CD4-positive, alpha-beta memory T cell (primary cell): ENCODE data around the gene CD248. TPM values are rescaled to one million over a fixed set of nuclear protein-coding genes. Genes with fewer than 3 reads are reported as not detected.
A peak's percentile ranks its signal among the peaks of the same experiment; 100 is the strongest.

ENCODE experiments used
- CTCF ChIA-PET: fragments of 350-600 bp; sonication (Branson Sonifier 250); formaldehyde crosslinking; loops from one replicate; lab custom pipeline; 2021; ENCODE audit warnings: inconsistent platforms; ENCODE audit not compliant: partially characterized antibody; lab: Charles Lee
- POLR2A ChIA-PET: fragments of 350-600 bp; sonication (Branson Sonifier 250); formaldehyde crosslinking; loops from one replicate; lab custom pipeline; 2021; ENCODE audit not compliant: partially characterized antibody; lab: Charles Lee
- DNase-seq, 5 donors: peaks; one replicate each; pipeline versions ENCODE4 v3.0.0 to v3.0.0-alpha.2; 2020 to 2022; ENCODE audit warnings: mixed read lengths in 1 of 5
- H3K27ac ChIP-seq: one replicate; pipeline ENCODE4 v1.7.0; 2013; ENCODE audit warnings: low read depth, low read length
- H3K27me3 ChIP-seq: 2 replicates; pipeline ENCODE4 v1.7.0; 2013; ENCODE audit warnings: mild to moderate bottlenecking, low read length, moderate library complexity; ENCODE audit not compliant: insufficient read depth
- H3K36me3 ChIP-seq: 2 replicates; pipeline ENCODE4 v1.7.0; 2013; ENCODE audit warnings: mild to moderate bottlenecking, low read length, moderate library complexity; ENCODE audit not compliant: insufficient read depth
- H3K4me1 ChIP-seq: 2 replicates; pipeline ENCODE4 v1.7.0; 2013; ENCODE audit warnings: mild to moderate bottlenecking, low read length, moderate library complexity; ENCODE audit not compliant: insufficient read depth
- H3K4me3 ChIP-seq, 2 donors: one replicate each; pipeline ENCODE4 v1.7.0; 2013; ENCODE audit warnings: low read length in 2 of 2, mild to moderate bottlenecking in 1 of 2
- H3K9me3 ChIP-seq, 2 donors: one replicate each; pipeline ENCODE4 v1.7.0; 2013; ENCODE audit warnings: low read length in 2 of 2, control low read depth in 1 of 2; ENCODE audit not compliant: control insufficient read depth in 1 of 2
- H3K27ac Mint-ChIP-seq, 7 donors: one replicate each; pipeline ENCODE4 v1.8.0; 2020 to 2021; ENCODE audit warnings: mixed read lengths in 7 of 7, mild to moderate bottlenecking in 6 of 7, inconsistent platforms in 3 of 7, moderate library complexity in 3 of 7
- H3K27me3 Mint-ChIP-seq, 2 donors: one replicate each; pipeline ENCODE4 v1.8.0; 2020 to 2021; ENCODE audit warnings: mixed read lengths in 2 of 2
- H3K36me3 Mint-ChIP-seq, 2 donors: one replicate each; pipeline ENCODE4 v1.8.0; 2020 to 2021; ENCODE audit warnings: mixed read lengths in 2 of 2, inconsistent platforms in 1 of 2, mild to moderate bottlenecking in 1 of 2
- H3K4me1 Mint-ChIP-seq, 4 donors: one replicate each; pipeline ENCODE4 v1.8.0; 2020 to 2021; ENCODE audit warnings: mixed read lengths in 4 of 4, mild to moderate bottlenecking in 1 of 4
- H3K4me3 Mint-ChIP-seq, 8 donors: one replicate each; pipeline ENCODE4 v1.8.0; 2020 to 2021; ENCODE audit warnings: mixed read lengths in 8 of 8, mild to moderate bottlenecking in 7 of 8, moderate library complexity in 6 of 8, inconsistent platforms in 3 of 8
- H3K9me3 Mint-ChIP-seq, 8 donors: one replicate each; pipeline ENCODE4 v1.8.0; 2020 to 2021; ENCODE audit warnings: mixed read lengths in 8 of 8, mild to moderate bottlenecking in 5 of 8, inconsistent platforms in 3 of 8, moderate library complexity in 1 of 8
- intact Hi-C: fragments of 100-400 bp; cut with micrococcal nuclease; formaldehyde crosslinking; loops from one replicate; pipeline ENCODE4 v1.15.1; 2023
- polyA plus RNA-seq, 2 donors: library from polyadenylated mRNA; unstranded; fragments of 300-500 nt; fragmentation: Illumina TruSeq; gene quantifications; one replicate each; pipeline ENCODE4 v1.2.3, GENCODE V29; 2021
- total RNA-seq, 2 experiments: library from RNA; stranded (reverse); gene quantifications; one replicate each; pipeline ENCODE4 v1.2.3, GENCODE V29; 2021

Gene CD248
- total and polyA plus RNA-seq, 4 experiments from 2014 or later: 0.12 to 0.18 TPM; not detected in 2

- ChIA-PET CTCF (no interaction called here), POLR2A (no interaction called here)
- no peaks in the 10 kb centered on the region for H3K27me3 ChIP-seq
- intact Hi-C loops: no loop called here
- H3K27ac ChIP-seq: no peak overlapping the region
- Mint-ChIP-seq H3K9me3 (no peaks in the 10 kb centered on the region), H3K4me3 (peak overlapping the region; percentile 7 to 80 (median 60)), H3K36me3 (peaks cover 0 to 1% of the 10 kb centered on the region in 2 donors), H3K4me1 (peaks cover 14 to 37% (median 26%) of the 10 kb centered on the region in 4 donors), H3K27ac (peak overlapping the region in 2 of 7 donors; percentile 30 to 79), H3K27me3 (peaks cover 10 to 14% of the 10 kb centered on the region in 2 donors)
- no peak overlapping the region for H3K4me3 ChIP-seq
- no peaks in the 10 kb centered on the region for H3K9me3 ChIP-seq
- DNase-seq: no peak
- no peaks in the 10 kb centered on the region for H3K36me3 ChIP-seq
- H3K4me1 ChIP-seq: peaks cover 32% of the 10 kb centered on the region
Observed at GRCh38 chr11:66292543-66293332, 24.1 kb downstream of the CD248 start.

- peaks cover 39% of the 10 kb centered on the region for H3K4me1 ChIP-seq
- H3K27me3 ChIP-seq: no peaks in the 10 kb centered on the region
- intact Hi-C loops: no loop called here
- no peaks in the 10 kb centered on the region for H3K9me3 Mint-ChIP-seq
- H3K4me3 Mint-ChIP-seq: peak within 1 kb of the TSS; percentile 65 to 94 (median 82)
- H3K27me3 Mint-ChIP-seq: peaks cover 10 to 14% of the 10 kb centered on the region in 2 donors
- H3K27ac ChIP-seq: no peak within 1 kb of the TSS
- DNase-seq: peak in 1 of 5 donors; percentile 32
- H3K4me3 ChIP-seq: peak within 1 kb of the TSS in 1 of 2 donors; percentile 35
- H3K27ac Mint-ChIP-seq: peak within 1 kb of the TSS in 4 of 7 donors; percentile 42 to 84 (median 81)
- H3K36me3 Mint-ChIP-seq: peaks cover 0 to 1% of the 10 kb centered on the region in 2 donors
- peaks cover 14 to 45% (median 29%) of the 10 kb centered on the region in 4 donors for H3K4me1 Mint-ChIP-seq
- no peaks in the 10 kb centered on the region for H3K36me3 ChIP-seq
- ChIA-PET POLR2A (interaction anchor here (0.8 to 5.1 kb wide), 7 partner anchors 9 to 551 kb away, joined by 3 to 53 read pairs (median 4); partner anchors contain the start of genes RAB1B and RCE1), CTCF (interaction anchor here (1.1 to 1.4 kb wide), 2 partner anchors 9 to 70 kb away, joined by 3 to 5 read pairs; no protein-coding TSS in a partner anchor)
- H3K9me3 ChIP-seq: no peaks in the 10 kb centered on the region
Observed at GRCh38 chr11:66291706-66292542, 24.9 kb downstream of the CD248 start, which contains the start of gene TMEM151A. TMEM151A (plus strand) TSS chr11:66291894; CDS start chr11:66292014, 120 bp downstream.

GRCh38 chr11:66291303-66291705, 25.5 kb downstream of the CD248 start:
- no peaks in the 10 kb centered on the region for H3K36me3 ChIP-seq
- Mint-ChIP-seq H3K4me1 (peaks cover 14 to 49% (median 29%) of the 10 kb centered on the region in 4 donors), H3K27ac (peak overlapping the region in 1 of 7 donors; percentile 83), H3K36me3 (peaks cover 0 to 1% of the 10 kb centered on the region in 2 donors), H3K4me3 (peak overlapping the region in 6 of 8 donors; percentile 9 to 94 (median 60)), H3K9me3 (no peaks in the 10 kb centered on the region), H3K27me3 (peaks cover 10 to 14% of the 10 kb centered on the region in 2 donors)
- ChIA-PET CTCF (interaction anchor here (1.1 to 6.4 kb wide), 3 partner anchors 9 to 69 kb away, joined by 3 to 29 read pairs (median 5); no protein-coding TSS in a partner anchor), POLR2A (interaction anchor here (0.8 to 5.1 kb wide), 7 partner anchors 9 to 552 kb away, joined by 3 to 53 read pairs (median 4); partner anchors contain the start of genes RAB1B and RCE1)
- no peak for DNase-seq
- no peaks in the 10 kb centered on the region for H3K27me3 ChIP-seq
- peaks cover 39% of the 10 kb centered on the region for H3K4me1 ChIP-seq
- no peaks in the 10 kb centered on the region for H3K9me3 ChIP-seq
- no peak overlapping the region for H3K4me3 ChIP-seq
- intact Hi-C loops: no loop called here
- H3K27ac ChIP-seq: no peak overlapping the region

- intact Hi-C loops: no loop called here
- Mint-ChIP-seq H3K27me3 (peaks cover 10 to 14% of the 10 kb centered on the region in 2 donors), H3K27ac (peak overlapping the region in 4 of 7 donors; percentile 9 to 96 (median 50)), H3K4me1 (peaks cover 16 to 49% (median 29%) of the 10 kb centered on the region in 4 donors), H3K36me3 (peaks cover 0 to 1% of the 10 kb centered on the region in 2 donors), H3K4me3 (peak overlapping the region; percentile 4 to 96 (median 92)), H3K9me3 (no peaks in the 10 kb centered on the region)
- Histone ChIP-seq H3K4me3 (no peak overlapping the region), H3K27me3 (no peaks in the 10 kb centered on the region), H3K36me3 (no peaks in the 10 kb centered on the region), H3K27ac (no peak overlapping the region), H3K4me1 (peaks cover 39% of the 10 kb centered on the region), H3K9me3 (no peaks in the 10 kb centered on the region)
- ChIA-PET CTCF (interaction anchor here (6.4 kb wide), 1 partner anchor 21 kb away, joined by 29 read pairs; no protein-coding TSS in a partner anchor), POLR2A (interaction anchor here (1.1 to 5.1 kb wide), 3 partner anchors 22 to 62 kb away, joined by 3 to 53 read pairs (median 14); partner anchors contain the start of gene B4GAT1)
- no peak for DNase-seq
Observed at GRCh38 chr11:66290330-66290621, 26.6 kb downstream of the CD248 start.

GRCh38 chr11:66289548-66290329, 27.1 kb downstream of the CD248 start:
- intact Hi-C loops: loop anchor here (1.0 kb wide), 3 partner anchors 21 to 132 kb away; partner anchors contain the start of genes NPAS4 and RAB1B
- no peaks in the 10 kb centered on the region for H3K36me3 ChIP-seq
- no peaks in the 10 kb centered on the region for H3K9me3 ChIP-seq
- H3K27me3 ChIP-seq: no peaks in the 10 kb centered on the region
- peaks cover 39% of the 10 kb centered on the region for H3K4me1 ChIP-seq
- Mint-ChIP-seq H3K36me3 (peaks cover 0 to 1% of the 10 kb centered on the region in 2 donors), H3K9me3 (no peaks in the 10 kb centered on the region), H3K4me1 (peaks cover 16 to 49% (median 29%) of the 10 kb centered on the region in 4 donors), H3K27ac (peak overlapping the region; percentile 83 to 98 (median 96)), H3K4me3 (peak overlapping the region; percentile 83 to 96 (median 92)), H3K27me3 (peaks cover 10 to 14% of the 10 kb centered on the region in 2 donors)
- peak overlapping the region; percentile 88 for H3K27ac ChIP-seq
- no peak for DNase-seq
- POLR2A ChIA-PET: interaction anchor here (0.6 to 13.4 kb wide), 27 partner anchors 11 to 1155 kb away, joined by 3 to 167 read pairs (median 3); partner anchors contain the start of genes B4GAT1, BRMS1, CNIH2 and MALAT1
- peak overlapping the region; percentile 70 to 84 for H3K4me3 ChIP-seq
- CTCF ChIA-PET: interaction anchor here (1.0 to 6.4 kb wide), 3 partner anchors 19 to 22 kb away, joined by 3 to 29 read pairs (median 9); partner anchors contain the start of gene RAB1B
